HFF-Myc (cell line): Measurements from ENCODE around the gene CLEC3B.
"Not testable (repeated sequence)": the region's sequence is repeated elsewhere in the genome, so short reads cannot be mapped to it uniquely, and the experiment has no call there.

Source experiments
- DNase-seq: peaks from one replicate; pipeline ENCODE4 v3.0.0-alpha.2; 2011; ENCODE audit warnings: low read depth; ENCODE audit errors: extremely low read depth
- H3K4me3 ChIP-seq: replicated peaks from 2 replicates; pipeline ENCODE4 v1.5.1; 2011; ENCODE audit warnings: low read depth, mild to moderate bottlenecking, control low read depth, low read length
- CTCF ChIP-seq: IDR thresholded peaks from 2 replicates; pipeline ENCODE4 v1.5.1; 2012; ENCODE audit warnings: mild to moderate bottlenecking, low read depth, low read length, control low read depth; ENCODE audit errors: missing control alignments

The CLEC3B gene

DNA sequence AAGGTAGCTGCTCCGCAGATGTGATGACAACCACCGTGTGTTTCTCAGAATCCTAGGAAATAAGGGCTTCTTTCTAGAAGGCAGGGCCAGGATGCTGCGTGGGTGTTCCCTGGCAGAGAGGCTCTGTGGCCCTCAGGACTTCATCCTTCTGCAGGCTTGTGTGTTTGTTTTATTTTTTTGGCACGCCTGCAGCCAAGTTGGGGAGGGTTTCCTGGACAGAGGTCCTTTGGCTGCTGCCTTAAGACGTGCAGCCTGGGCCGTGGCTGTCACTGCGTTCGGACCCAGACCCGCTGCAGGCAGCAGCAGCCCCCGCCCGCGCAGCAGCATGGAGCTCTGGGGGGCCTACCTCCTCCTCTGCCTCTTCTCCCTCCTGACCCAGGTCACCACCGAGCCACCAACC, at the start of gene CLEC3B:
Gene CLEC3B, plus strand, starts transcription at position 266 of the 400 bp plus-strand sequence. Its CDS starts 60 bp downstream, at position 326.
- H3K4me3 ChIP-seq: no peak within 1 kb of the TSS
- no peak for DNase-seq
- no peak for TF ChIP-seq CTCF

DNA sequence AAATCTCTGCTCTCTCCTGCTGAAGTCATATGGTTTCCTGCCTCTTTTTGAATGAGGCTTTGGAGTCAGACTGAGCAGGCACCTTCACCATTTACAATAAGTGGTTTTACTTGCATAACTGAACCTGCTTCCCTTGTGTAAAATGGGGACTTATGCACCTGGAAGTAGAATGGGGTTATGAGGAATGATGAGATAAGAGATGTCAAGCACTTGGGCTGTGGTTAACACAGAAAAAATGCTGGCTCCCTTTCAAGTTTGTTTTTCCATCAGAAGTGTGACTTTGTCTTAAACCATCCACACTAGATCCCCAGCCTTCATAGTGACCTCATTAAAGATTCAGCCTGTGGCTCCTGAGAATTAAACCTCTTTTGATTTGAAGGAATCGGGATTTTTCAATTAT, 44.9 kb upstream of the CLEC3B start:
- DNase-seq: no peak
- H3K4me3 ChIP-seq: no peak overlapping the region
- TF ChIP-seq CTCF: no peak

DNA sequence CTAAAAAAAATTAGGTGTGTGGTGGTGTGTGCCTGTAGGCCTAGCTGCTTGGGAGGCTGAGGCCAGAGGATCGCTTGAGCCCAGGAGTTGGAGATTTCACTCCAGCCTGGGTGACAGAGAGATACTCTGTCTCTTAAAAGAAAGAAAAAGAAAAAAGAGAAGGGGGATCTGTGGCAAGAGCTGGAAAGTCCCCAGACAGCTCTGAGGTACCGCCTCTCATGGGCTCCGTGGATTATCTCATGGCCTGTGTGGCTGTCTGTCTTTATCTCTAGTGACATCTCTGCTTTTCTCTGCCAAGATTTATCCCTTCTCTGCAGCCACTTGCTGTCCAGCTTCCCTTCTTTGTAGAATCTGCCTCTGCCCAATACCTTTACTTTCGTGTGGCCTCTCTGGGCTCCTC, 44.4 kb upstream of the CLEC3B start:
- DNase-seq: no peak
- no peak for TF ChIP-seq CTCF
- no peak overlapping the region for H3K4me3 ChIP-seq

DNA sequence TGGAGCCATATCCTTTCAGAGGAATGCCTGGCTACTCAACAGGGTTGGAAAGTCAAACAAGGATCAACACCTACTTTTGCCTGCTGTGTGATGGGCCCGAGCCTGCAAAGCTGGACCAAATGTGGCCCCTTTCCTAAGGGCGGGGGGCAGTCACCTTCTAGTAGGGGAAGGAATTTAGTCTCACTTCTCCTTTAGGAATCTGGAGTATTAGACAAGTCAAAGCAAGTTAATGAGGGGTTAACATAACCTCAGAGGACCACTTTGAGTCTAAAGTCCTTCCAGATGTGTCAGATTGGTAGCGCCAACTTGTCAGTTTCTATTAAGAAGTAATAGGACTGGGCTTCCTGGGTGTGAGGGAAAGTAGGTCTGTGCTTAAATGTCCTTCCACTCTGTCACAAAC, 43.3 kb upstream of the CLEC3B start:
- DNase-seq: no peak
- no peak for TF ChIP-seq CTCF
- H3K4me3 ChIP-seq: no peak overlapping the region

- TF ChIP-seq CTCF: no peak
- H3K4me3 ChIP-seq: no peak overlapping the region
- DNase-seq: no peak
Measured at GRCh38 chr3:44983484-44983941, 42.6 kb upstream of the CLEC3B start.

DNA sequence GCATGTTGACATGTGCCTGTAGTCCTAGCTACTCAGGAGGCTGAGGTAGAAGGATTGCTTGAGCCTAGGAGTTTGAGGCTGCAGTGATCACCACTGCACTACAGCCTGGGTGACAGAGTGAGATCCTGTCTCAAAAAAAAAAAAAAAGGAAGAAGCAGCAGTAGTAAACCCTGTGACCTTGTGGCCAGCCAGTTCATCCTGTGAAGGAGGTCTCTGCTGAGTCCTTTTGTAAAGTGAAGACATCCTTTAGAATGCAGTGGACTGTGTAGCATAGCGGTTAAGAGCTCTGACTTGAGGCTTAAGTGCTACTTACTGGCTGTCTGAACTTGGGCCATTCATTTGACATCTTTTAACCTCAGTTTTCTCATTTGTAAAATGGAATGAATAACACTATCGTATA, 41.8 kb upstream of the CLEC3B start:
- no peak for TF ChIP-seq CTCF
- H3K4me3 ChIP-seq: no peak overlapping the region
- no peak for DNase-seq

GRCh38 chr3:44986330-44986729, 39.8 kb upstream of the CLEC3B start:
- not testable (repeated sequence) for DNase-seq

More at GRCh38 chr3:44986330-44986729, 39.8 kb upstream of the CLEC3B start:
- not testable (repeated sequence) for H3K4me3 ChIP-seq
